Mucosa of stomach (tissue), 1 donor: ENCODE data around the gene CRYBA4.
A peak's percentile ranks its signal among the peaks of the same experiment; 100 is the strongest.

Experiments used
- H3K27me3 ChIP-seq: one replicate; pipeline ENCODE4 v1.7.0; 2013; ENCODE audit warnings: mild to moderate bottlenecking, low read length; ENCODE audit not compliant: control insufficient read depth, insufficient read depth
- H3K36me3 ChIP-seq: one replicate; pipeline ENCODE4 v1.7.0; 2013; ENCODE audit warnings: low read length; ENCODE audit not compliant: control insufficient read depth, insufficient read depth
- H3K4me1 ChIP-seq: one replicate; pipeline ENCODE4 v1.7.0; 2013; ENCODE audit warnings: mild to moderate bottlenecking, low read length; ENCODE audit not compliant: control insufficient read depth, insufficient read depth
- H3K4me3 ChIP-seq: one replicate; pipeline ENCODE4 v1.7.0; 2013; ENCODE audit warnings: low read length
- H3K9ac ChIP-seq: one replicate; pipeline ENCODE4 v1.7.0; 2013; ENCODE audit warnings: mild to moderate bottlenecking, low read length, moderate library complexity
- H3K9me3 ChIP-seq: one replicate; pipeline ENCODE4 v1.7.0; 2013; ENCODE audit warnings: mild to moderate bottlenecking, low read length, moderate library complexity; ENCODE audit not compliant: control insufficient read depth
- donor health status: Pancreatic carcinoma.

The CRYBA4 gene

GRCh38 chr22:26672590-26673468 lies 51.1 kb downstream of the CRYBA4 start:
- no peaks in the 10 kb centered on the region for H3K9me3 ChIP-seq
- no peaks in the 10 kb centered on the region for H3K27me3 ChIP-seq
- peaks cover 21% of the 10 kb centered on the region for H3K4me1 ChIP-seq
- H3K36me3 ChIP-seq, result no peaks in the 10 kb centered on the region
- peak overlapping the region; percentile 89 for H3K4me3 ChIP-seq
- peak overlapping the region; percentile 88 for H3K9ac ChIP-seq

GRCh38 chr22:26673486-26673885 lies 51.7 kb downstream of the CRYBA4 start:
- Histone ChIP-seq H3K36me3 (no peaks in the 10 kb centered on the region), H3K9ac (peak overlapping the region; percentile 88), H3K4me1 (peaks cover 21% of the 10 kb centered on the region), H3K4me3 (peak overlapping the region; percentile 89), H3K27me3 (no peaks in the 10 kb centered on the region), H3K9me3 (no peaks in the 10 kb centered on the region)

- H3K27me3 ChIP-seq, result no peaks in the 10 kb centered on the region
- peaks cover 21% of the 10 kb centered on the region for H3K4me1 ChIP-seq
- no peaks in the 10 kb centered on the region for H3K36me3 ChIP-seq
- H3K9ac ChIP-seq, result peak overlapping the region; percentile 12
- H3K4me3 ChIP-seq, result no peak overlapping the region
- no peaks in the 10 kb centered on the region for H3K9me3 ChIP-seq
These were observed 52.7 kb downstream of the CRYBA4 start for GRCh38 chr22:26674211-26675190.

GRCh38 chr22:26675687-26676268 lies 54.0 kb downstream of the CRYBA4 start:
- Histone ChIP-seq H3K27me3 (no peaks in the 10 kb centered on the region), H3K4me1 (peaks cover 21% of the 10 kb centered on the region), H3K4me3 (no peak overlapping the region), H3K9me3 (no peaks in the 10 kb centered on the region), H3K9ac (no peak overlapping the region), H3K36me3 (no peaks in the 10 kb centered on the region)

GRCh38 chr22:26677217-26677616 lies 55.5 kb downstream of the CRYBA4 start:
- Histone ChIP-seq H3K9ac (no peak overlapping the region), H3K4me3 (no peak overlapping the region), H3K9me3 (no peaks in the 10 kb centered on the region), H3K4me1 (peaks cover 18% of the 10 kb centered on the region), H3K36me3 (no peaks in the 10 kb centered on the region), H3K27me3 (no peaks in the 10 kb centered on the region)

GRCh38 chr22:26679003-26679629 lies 57.4 kb downstream of the CRYBA4 start:
- Histone ChIP-seq H3K4me1 (peaks cover 6% of the 10 kb centered on the region), H3K27me3 (no peaks in the 10 kb centered on the region), H3K9ac (no peak overlapping the region), H3K9me3 (no peaks in the 10 kb centered on the region), H3K36me3 (no peaks in the 10 kb centered on the region), H3K4me3 (no peak overlapping the region)
